22Rv1 (cell line): ENCODE data around the gene CCR5.
"Not testable (repeated sequence)": the region's sequence is repeated elsewhere in the genome, so short reads cannot be mapped to it uniquely, and the experiment has no call there.

Experiments
- ZFX ChIP-seq: fragments of 450-650 bp; IDR thresholded peaks from 2 replicates; pipeline ENCODE4 v1.6.1; 2017; ENCODE audit warnings: antibody characterized with exemption, borderline replicate concordance
- TF ChIP-seq, protein P1 (sequence below): fragments of 450-650 bp; IDR thresholded peaks from 2 replicates; pipeline ENCODE4 v1.5.1; 2017; ENCODE audit warnings: mild to moderate bottlenecking

DNA sequence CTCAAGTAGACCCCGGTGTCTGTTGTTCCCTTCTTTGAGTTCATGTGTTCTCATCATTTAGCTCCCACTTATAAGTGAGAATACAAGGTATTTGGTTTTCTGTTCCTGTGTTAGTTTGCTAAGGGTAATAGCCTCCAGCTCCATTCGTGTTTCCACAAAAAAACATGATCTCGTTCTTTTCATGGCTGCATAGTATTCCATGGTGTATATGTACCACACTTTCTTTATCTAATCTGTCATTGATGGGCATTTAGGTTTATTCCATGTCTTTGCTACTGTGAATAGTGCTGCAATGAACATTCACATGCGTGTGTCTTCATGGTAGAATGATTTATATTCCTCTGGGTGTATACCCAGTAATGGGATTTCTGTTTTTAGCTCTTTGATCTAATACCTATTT lies 32.2 kb downstream of the CCR5 start:
- TF ChIP-seq, protein P1, sequence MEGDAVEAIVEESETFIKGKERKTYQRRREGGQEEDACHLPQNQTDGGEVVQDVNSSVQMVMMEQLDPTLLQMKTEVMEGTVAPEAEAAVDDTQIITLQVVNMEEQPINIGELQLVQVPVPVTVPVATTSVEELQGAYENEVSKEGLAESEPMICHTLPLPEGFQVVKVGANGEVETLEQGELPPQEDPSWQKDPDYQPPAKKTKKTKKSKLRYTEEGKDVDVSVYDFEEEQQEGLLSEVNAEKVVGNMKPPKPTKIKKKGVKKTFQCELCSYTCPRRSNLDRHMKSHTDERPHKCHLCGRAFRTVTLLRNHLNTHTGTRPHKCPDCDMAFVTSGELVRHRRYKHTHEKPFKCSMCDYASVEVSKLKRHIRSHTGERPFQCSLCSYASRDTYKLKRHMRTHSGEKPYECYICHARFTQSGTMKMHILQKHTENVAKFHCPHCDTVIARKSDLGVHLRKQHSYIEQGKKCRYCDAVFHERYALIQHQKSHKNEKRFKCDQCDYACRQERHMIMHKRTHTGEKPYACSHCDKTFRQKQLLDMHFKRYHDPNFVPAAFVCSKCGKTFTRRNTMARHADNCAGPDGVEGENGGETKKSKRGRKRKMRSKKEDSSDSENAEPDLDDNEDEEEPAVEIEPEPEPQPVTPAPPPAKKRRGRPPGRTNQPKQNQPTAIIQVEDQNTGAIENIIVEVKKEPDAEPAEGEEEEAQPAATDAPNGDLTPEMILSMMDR = not testable (repeated sequence)
- TF ChIP-seq ZFX = not testable (repeated sequence)
